Liver (tissue), 9 donors: ENCODE measurements around the gene ITGA7. TPM values are rescaled to one million over a fixed set of nuclear protein-coding genes. Genes with fewer than 3 reads are reported as not detected.

Source experiments
- DNase-seq: peaks from one replicate; pipeline ENCODE4 v3.0.0-alpha.2; 2017; ENCODE audit warnings: low spot score
- H3K27ac ChIP-seq, 2 donors: one replicate each; pipeline ENCODE4 v1.7.0; 2013; ENCODE audit warnings: inconsistent platforms in 2 of 2, low read length in 2 of 2, control low read depth in 1 of 2, low read depth in 1 of 2, mild to moderate bottlenecking in 1 of 2
- H3K27me3 ChIP-seq, 4 donors: one replicate each; pipeline versions ENCODE4 v1.6.1 to v1.7.0; 2013; ENCODE audit warnings: low read length in 3 of 4, inconsistent platforms in 1 of 4, mild to moderate bottlenecking in 1 of 4, moderate library complexity in 1 of 4; ENCODE audit not compliant: control insufficient read depth in 4 of 4, insufficient read depth in 4 of 4
- H3K36me3 ChIP-seq, 4 donors: one replicate each; pipeline versions ENCODE4 v1.6.1 to v1.7.0; 2013; ENCODE audit warnings: low read length in 3 of 4, mild to moderate bottlenecking in 3 of 4, low read depth in 1 of 4, moderate library complexity in 1 of 4; ENCODE audit not compliant: control insufficient read depth in 4 of 4, insufficient read depth in 3 of 4
- H3K4me1 ChIP-seq, 4 donors: one replicate each; pipeline versions ENCODE4 v1.6.1 to v1.7.0; 2013; ENCODE audit warnings: low read length in 3 of 4, mild to moderate bottlenecking in 3 of 4, moderate library complexity in 1 of 4; ENCODE audit not compliant: control insufficient read depth in 4 of 4, insufficient read depth in 4 of 4
- H3K4me3 ChIP-seq, 3 donors: one replicate each; pipeline versions ENCODE4 v1.6.1 to v1.7.0; 2013; ENCODE audit warnings: low read length in 3 of 3, control low read depth in 1 of 3, low read depth in 1 of 3, mild to moderate bottlenecking in 1 of 3
- H3K9ac ChIP-seq, 2 donors: one replicate each; pipeline ENCODE4 v1.7.0; 2013; ENCODE audit warnings: low read length in 2 of 2, mild to moderate bottlenecking in 2 of 2, moderate library complexity in 2 of 2, control low read depth in 1 of 2, low read depth in 1 of 2
- H3K9me3 ChIP-seq, 4 donors: one replicate each; pipeline versions ENCODE4 v1.6.1 to v1.7.0; 2013; ENCODE audit warnings: low read length in 3 of 4; ENCODE audit not compliant: control insufficient read depth in 4 of 4
- EGR1 ChIP-seq, 2 donors: IDR thresholded peaks; 2 replicates each; pipeline ENCODE4 v1.6.1; 2016 to 2018; ENCODE audit warnings: antibody characterized with exemption in 2 of 2, low read depth in 2 of 2
- FOXA1 ChIP-seq: IDR thresholded peaks from 2 replicates; pipeline ENCODE4 v1.6.1; 2016; ENCODE audit warnings: antibody characterized with exemption
- FOXA2 ChIP-seq: IDR thresholded peaks from 2 replicates; pipeline ENCODE4 v1.6.1; 2016; ENCODE audit warnings: antibody characterized with exemption
- GABPA ChIP-seq, 2 donors: IDR thresholded peaks in 1 of 2; conservative IDR thresholded peaks in 1 of 2; 2 replicates each; pipeline ENCODE4 v1.6.1; 2016; ENCODE audit warnings: antibody characterized with exemption in 2 of 2, mild to moderate bottlenecking in 1 of 2, moderate library complexity in 1 of 2
- HNF4G ChIP-seq: IDR thresholded peaks from 2 replicates; pipeline ENCODE4 v1.6.1; 2016; ENCODE audit warnings: antibody characterized with exemption
- JUND ChIP-seq, 2 donors: IDR thresholded peaks; 2 replicates each; pipeline ENCODE4 v1.6.1; 2016; ENCODE audit warnings: antibody characterized with exemption in 2 of 2
- NR2F2 ChIP-seq: IDR thresholded peaks from 2 replicates; pipeline ENCODE4 v1.6.1; 2016; ENCODE audit warnings: antibody characterized with exemption
- RAD21 ChIP-seq, 2 donors: IDR thresholded peaks; 2 replicates each; pipeline ENCODE4 v1.6.1; 2016; ENCODE audit warnings: antibody characterized with exemption in 2 of 2, mild to moderate bottlenecking in 2 of 2
- RXRA ChIP-seq, 2 donors: IDR thresholded peaks; 2 replicates each; pipeline ENCODE4 v1.6.1; 2017 to 2018; ENCODE audit warnings: antibody characterized with exemption in 2 of 2, mild to moderate bottlenecking in 1 of 2
- SP1 ChIP-seq: IDR thresholded peaks from 2 replicates; pipeline ENCODE4 v1.6.1; 2018; ENCODE audit warnings: antibody characterized with exemption, mild to moderate bottlenecking
- TAF1 ChIP-seq: conservative IDR thresholded peaks from 2 replicates; pipeline ENCODE4 v1.6.1; 2016; ENCODE audit warnings: antibody characterized with exemption, mild to moderate bottlenecking
- YY1 ChIP-seq: IDR thresholded peaks from 2 replicates; pipeline ENCODE4 v1.6.1; 2016; ENCODE audit warnings: antibody characterized with exemption, mild to moderate bottlenecking
- WGBS: extraction: QIAGEN DNeasy Blood & Tissue Kit; methylation state at CpG from one replicate; pipeline ENCODE4 v1.1.7; 2013; 5-methylcytosine and 5-hydroxymethylcytosine counted together
- polyA plus RNA-seq, 2 donors: library from polyadenylated mRNA; stranded (reverse) in 1 of 2; unstranded in 1 of 2; fragments of 200-250 nt in 1 of 2; fragments of >200 nt in 1 of 2; fragmentation: Nextera tagmentation in 1 of 2; extraction: Ambion mirVana in 1 of 2; gene quantifications; one replicate each; pipeline versions ENCODE4 v1.2.1 to v1.2.3, GENCODE V29; 2013 to 2015
- total RNA-seq, 2 donors: library from RNA; depleted of rRNA; stranded (reverse); fragments of >200 nt; gene quantifications; one replicate each; pipeline ENCODE4 v1.2.3, GENCODE V29; 2014
- TF ChIP-seq, protein P1 (sequence below): IDR thresholded peaks from 2 replicates; pipeline ENCODE4 v1.6.1; 2016; ENCODE audit warnings: antibody characterized with exemption, mild to moderate bottlenecking
- TF ChIP-seq, protein P2 (sequence below): IDR thresholded peaks from 2 replicates; pipeline ENCODE4 v1.6.1; 2016; ENCODE audit warnings: antibody characterized with exemption
- TF ChIP-seq, protein P3 (sequence below): IDR thresholded peaks from 2 replicates; pipeline ENCODE4 v1.6.1; 2016; ENCODE audit warnings: antibody characterized with exemption
- TF ChIP-seq, protein P4 (sequence below): IDR thresholded peaks from 2 replicates; pipeline ENCODE4 v1.6.1; 2016; ENCODE audit warnings: antibody characterized with exemption
- TF ChIP-seq, protein P5 (sequence below): fragments of 150-350 bp; IDR thresholded peaks from 2 replicates; pipeline ENCODE4 v1.5.1; 2017; ENCODE audit warnings: improper control_type of control experiment, low read depth, low read length; ENCODE audit not compliant: missing input control
- donor health status: healthy.
- donor health status: healthy.
- donor health status: healthy.
- donor health status: healthy.
- donor health status: healthy.

The ITGA7 gene
- total and polyA plus RNA-seq, 4 donors, result 0.98 to 4.9 (median 3.3) TPM

DNA sequence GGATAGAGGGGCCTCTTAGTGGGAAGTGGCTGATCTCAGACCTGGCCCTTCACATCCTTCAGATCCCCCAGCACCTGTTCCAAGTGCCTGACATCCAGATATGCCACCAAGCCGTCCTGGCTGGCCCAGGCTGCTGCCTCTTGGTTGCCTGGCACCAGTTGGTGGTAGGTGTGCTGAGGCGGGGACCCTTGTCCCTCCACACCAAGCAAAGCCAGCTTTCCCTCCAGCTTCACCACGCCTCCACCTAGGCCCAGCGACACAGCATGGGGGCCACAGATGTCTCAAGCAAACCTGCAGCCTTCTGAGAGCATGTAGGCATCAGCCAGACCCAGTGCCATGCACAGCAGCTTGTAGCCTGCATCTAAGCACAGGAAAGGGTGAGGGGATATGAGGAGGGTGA, 24.6 kb upstream of the ITGA7 start (continued):
- TF ChIP-seq, protein P1, sequence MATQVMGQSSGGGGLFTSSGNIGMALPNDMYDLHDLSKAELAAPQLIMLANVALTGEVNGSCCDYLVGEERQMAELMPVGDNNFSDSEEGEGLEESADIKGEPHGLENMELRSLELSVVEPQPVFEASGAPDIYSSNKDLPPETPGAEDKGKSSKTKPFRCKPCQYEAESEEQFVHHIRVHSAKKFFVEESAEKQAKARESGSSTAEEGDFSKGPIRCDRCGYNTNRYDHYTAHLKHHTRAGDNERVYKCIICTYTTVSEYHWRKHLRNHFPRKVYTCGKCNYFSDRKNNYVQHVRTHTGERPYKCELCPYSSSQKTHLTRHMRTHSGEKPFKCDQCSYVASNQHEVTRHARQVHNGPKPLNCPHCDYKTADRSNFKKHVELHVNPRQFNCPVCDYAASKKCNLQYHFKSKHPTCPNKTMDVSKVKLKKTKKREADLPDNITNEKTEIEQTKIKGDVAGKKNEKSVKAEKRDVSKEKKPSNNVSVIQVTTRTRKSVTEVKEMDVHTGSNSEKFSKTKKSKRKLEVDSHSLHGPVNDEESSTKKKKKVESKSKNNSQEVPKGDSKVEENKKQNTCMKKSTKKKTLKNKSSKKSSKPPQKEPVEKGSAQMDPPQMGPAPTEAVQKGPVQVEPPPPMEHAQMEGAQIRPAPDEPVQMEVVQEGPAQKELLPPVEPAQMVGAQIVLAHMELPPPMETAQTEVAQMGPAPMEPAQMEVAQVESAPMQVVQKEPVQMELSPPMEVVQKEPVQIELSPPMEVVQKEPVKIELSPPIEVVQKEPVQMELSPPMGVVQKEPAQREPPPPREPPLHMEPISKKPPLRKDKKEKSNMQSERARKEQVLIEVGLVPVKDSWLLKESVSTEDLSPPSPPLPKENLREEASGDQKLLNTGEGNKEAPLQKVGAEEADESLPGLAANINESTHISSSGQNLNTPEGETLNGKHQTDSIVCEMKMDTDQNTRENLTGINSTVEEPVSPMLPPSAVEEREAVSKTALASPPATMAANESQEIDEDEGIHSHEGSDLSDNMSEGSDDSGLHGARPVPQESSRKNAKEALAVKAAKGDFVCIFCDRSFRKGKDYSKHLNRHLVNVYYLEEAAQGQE, result no peak
- TF ChIP-seq RAD21 (IDR thresholded peaks at IDR 0.05) (no peak), NR2F2 (no peak), FOXA2 (no peak), HNF4G (no peak), GABPA (IDR thresholded peaks at IDR 0.05 in 1 of 2, conservative IDR thresholded peaks at IDR 0.05 in 1 of 2) (no peak), TAF1 (no peak), YY1 (no peak), JUND (IDR thresholded peaks at IDR 0.05) (no peak)
- TF ChIP-seq, protein P2, sequence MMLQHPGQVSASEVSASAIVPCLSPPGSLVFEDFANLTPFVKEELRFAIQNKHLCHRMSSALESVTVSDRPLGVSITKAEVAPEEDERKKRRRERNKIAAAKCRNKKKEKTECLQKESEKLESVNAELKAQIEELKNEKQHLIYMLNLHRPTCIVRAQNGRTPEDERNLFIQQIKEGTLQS, result no peak

DNA sequence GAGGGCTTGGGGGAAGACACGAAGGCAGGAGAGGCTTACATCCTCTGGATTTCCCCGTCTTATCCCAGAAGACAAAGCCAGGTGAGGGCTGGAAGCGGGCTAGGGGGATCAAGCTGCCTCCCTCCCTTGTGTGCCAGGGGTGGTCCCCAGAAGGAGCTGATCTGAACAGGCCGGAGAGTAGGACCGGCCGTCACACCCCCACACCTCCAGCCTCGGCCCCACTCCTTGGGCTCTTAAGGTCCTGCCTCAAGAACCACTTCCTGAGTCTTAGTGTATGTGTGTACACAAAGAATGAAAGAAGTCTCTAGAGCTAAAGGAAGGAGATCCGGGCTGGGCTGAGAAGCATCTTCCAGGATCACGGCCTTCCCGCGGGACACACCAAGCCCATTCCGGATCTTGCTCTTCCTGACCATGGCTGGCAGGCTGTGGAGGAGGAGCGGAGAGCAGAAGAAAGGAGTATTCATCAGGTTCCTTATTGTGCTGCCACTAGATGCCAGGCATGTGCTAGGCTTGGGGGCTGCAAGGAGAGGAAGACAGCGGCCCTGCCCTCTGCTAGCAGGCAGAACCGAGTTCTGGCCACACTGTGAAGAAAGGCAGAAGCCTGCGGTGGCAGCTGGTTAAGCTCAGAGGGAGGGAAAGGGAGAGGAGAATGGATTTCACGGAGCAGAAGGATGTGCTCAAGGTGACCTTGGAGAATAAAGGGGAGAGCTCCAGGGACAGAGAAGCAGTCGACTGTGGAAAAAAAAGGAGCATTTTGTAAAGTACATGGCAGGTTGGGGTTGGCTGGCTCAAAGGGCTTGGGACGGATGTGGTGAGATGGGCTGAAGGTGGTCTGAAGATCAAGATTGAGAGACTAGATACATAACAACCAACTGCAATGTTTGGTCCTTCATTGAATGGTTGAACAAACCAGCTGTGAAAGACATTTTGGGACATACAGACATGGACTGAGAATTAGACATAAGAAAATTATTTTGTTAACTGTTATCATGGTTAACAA, 22.4 kb upstream of the ITGA7 start:
- H3K9ac ChIP-seq, result peak overlapping the region; percentile 68 to 95
- no peaks in the 10 kb centered on the region for H3K27me3 ChIP-seq
- peaks cover 0 to 8% (median 5%) of the 10 kb centered on the region in 4 donors for H3K36me3 ChIP-seq
- TF ChIP-seq FOXA2 (no peak), NR2F2 (no peak), RAD21 (IDR thresholded peaks at IDR 0.05) (no peak), FOXA1 (no peak), YY1 (no peak), TAF1 (no peak), EGR1 (IDR thresholded peaks at IDR 0.05; ENCODE audit: low read depth in 2 of 2) (no peak), GABPA (IDR thresholded peaks at IDR 0.05 in 1 of 2, conservative IDR thresholded peaks at IDR 0.05 in 1 of 2) (no peak), HNF4G (no peak), SP1 (no peak), RXRA (IDR thresholded peaks at IDR 0.05) (no peak)
- TF ChIP-seq, protein P3, sequence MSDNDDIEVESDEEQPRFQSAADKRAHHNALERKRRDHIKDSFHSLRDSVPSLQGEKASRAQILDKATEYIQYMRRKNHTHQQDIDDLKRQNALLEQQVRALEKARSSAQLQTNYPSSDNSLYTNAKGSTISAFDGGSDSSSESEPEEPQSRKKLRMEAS, result no peak
- TF ChIP-seq, protein P1, result no peak
- TF ChIP-seq, protein P2, result no peak
- TF ChIP-seq, protein P4, sequence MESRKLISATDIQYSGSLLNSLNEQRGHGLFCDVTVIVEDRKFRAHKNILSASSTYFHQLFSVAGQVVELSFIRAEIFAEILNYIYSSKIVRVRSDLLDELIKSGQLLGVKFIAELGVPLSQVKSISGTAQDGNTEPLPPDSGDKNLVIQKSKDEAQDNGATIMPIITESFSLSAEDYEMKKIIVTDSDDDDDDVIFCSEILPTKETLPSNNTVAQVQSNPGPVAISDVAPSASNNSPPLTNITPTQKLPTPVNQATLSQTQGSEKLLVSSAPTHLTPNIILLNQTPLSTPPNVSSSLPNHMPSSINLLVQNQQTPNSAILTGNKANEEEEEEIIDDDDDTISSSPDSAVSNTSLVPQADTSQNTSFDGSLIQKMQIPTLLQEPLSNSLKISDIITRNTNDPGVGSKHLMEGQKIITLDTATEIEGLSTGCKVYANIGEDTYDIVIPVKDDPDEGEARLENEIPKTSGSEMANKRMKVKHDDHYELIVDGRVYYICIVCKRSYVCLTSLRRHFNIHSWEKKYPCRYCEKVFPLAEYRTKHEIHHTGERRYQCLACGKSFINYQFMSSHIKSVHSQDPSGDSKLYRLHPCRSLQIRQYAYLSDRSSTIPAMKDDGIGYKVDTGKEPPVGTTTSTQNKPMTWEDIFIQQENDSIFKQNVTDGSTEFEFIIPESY, result no peak
- TF ChIP-seq, protein P5, sequence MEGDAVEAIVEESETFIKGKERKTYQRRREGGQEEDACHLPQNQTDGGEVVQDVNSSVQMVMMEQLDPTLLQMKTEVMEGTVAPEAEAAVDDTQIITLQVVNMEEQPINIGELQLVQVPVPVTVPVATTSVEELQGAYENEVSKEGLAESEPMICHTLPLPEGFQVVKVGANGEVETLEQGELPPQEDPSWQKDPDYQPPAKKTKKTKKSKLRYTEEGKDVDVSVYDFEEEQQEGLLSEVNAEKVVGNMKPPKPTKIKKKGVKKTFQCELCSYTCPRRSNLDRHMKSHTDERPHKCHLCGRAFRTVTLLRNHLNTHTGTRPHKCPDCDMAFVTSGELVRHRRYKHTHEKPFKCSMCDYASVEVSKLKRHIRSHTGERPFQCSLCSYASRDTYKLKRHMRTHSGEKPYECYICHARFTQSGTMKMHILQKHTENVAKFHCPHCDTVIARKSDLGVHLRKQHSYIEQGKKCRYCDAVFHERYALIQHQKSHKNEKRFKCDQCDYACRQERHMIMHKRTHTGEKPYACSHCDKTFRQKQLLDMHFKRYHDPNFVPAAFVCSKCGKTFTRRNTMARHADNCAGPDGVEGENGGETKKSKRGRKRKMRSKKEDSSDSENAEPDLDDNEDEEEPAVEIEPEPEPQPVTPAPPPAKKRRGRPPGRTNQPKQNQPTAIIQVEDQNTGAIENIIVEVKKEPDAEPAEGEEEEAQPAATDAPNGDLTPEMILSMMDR, result no peak
- WGBS, result 52% methylated on average over 19 of the region's 19 CpGs
- no peaks in the 10 kb centered on the region for H3K9me3 ChIP-seq
- peaks cover 2 to 26% (median 15%) of the 10 kb centered on the region in 4 donors for H3K4me1 ChIP-seq
- H3K4me3 ChIP-seq, result peak overlapping the region; percentile 55 to 71 (median 66)
- H3K27ac ChIP-seq, result peak overlapping the region; percentile 93 to 96
- no peak for DNase-seq
